ENCODE results near the gene SRRM4. TPM values are rescaled to one million over a fixed set of nuclear protein-coding genes. Genes with fewer than 3 reads are reported as not detected.

SRRM4 gene
- total and polyA plus RNA-seq, 2 donors (not counting 1 experiment from before 2014, with no cell fraction given): not detected

DNA sequence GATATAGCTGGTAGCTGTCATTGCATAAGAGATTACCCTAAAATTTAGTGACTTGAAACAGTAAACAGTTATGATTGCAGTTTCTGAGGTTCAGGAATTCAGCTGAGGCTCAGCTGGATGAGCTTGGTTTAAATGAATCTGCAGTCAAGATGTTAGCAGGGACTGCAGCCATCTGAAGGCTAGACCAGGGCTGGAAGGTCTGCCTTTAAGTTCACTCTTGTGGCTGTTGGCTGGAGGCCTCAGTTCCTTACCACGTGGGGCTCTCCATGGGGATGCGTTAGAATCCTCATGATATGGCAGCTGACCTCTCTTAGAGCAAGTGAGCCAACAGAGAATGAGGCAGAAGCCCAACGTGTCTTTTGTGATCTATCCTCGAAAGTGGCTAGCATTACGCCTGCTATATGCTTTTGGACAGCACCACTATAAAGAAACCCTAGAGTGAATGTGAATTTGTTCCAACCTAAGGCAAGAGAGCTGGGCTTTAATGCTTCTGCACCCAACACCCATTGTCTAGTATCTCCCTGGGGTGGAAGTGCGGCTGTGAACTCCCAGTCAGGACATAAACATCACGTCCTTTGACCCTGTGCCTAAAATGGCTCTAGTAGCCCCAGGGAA, 223.4 kb downstream of the SRRM4 start:
- DNase-seq (ENCODE audit: low read depth in 2 of 2): no peak
- Histone ChIP-seq H4K20me1 (ENCODE audit: control insufficient read depth, extremely low read depth, insufficient read depth, low read length) (no peaks in the 10 kb centered on the region), H3K79me2 (ENCODE audit: control insufficient read depth, insufficient read depth, low read length) (no peaks in the 10 kb centered on the region), H3K4me3 (replicated peaks in 1 of 4; ENCODE audit: control extremely low read depth in 1 of 4, insufficient read depth in 1 of 4, low read depth in 3 of 4, low read length in 4 of 4) (no peak overlapping the region), H3K27ac (ENCODE audit: insufficient read depth, low read length) (no peak overlapping the region), H3K27me3 (ENCODE audit: control insufficient read depth, insufficient read depth, low read length) (no peaks in the 10 kb centered on the region), H3K36me3 (ENCODE audit: control insufficient read depth, insufficient read depth, low read length) (no peaks in the 10 kb centered on the region), H3K4me1 (ENCODE audit: control insufficient read depth, extremely low read depth, insufficient read depth, low read length) (no peaks in the 10 kb centered on the region), H3K9me3 (ENCODE audit: control insufficient read depth, insufficient read depth, low read depth, low read length) (no peaks in the 10 kb centered on the region), H3K4me2 (ENCODE audit: extremely low read depth, insufficient read depth, low read length) (no peak overlapping the region), H3K9ac (ENCODE audit: insufficient read depth, low read length) (no peak overlapping the region), H2AFZ (ENCODE audit: low read length) (no peak overlapping the region)
- no peak for TF ChIP-seq EZH2 (IDR thresholded peaks at IDR 0.05; ENCODE audit: low read length, missing control alignments)
- TF ChIP-seq, protein P1, sequence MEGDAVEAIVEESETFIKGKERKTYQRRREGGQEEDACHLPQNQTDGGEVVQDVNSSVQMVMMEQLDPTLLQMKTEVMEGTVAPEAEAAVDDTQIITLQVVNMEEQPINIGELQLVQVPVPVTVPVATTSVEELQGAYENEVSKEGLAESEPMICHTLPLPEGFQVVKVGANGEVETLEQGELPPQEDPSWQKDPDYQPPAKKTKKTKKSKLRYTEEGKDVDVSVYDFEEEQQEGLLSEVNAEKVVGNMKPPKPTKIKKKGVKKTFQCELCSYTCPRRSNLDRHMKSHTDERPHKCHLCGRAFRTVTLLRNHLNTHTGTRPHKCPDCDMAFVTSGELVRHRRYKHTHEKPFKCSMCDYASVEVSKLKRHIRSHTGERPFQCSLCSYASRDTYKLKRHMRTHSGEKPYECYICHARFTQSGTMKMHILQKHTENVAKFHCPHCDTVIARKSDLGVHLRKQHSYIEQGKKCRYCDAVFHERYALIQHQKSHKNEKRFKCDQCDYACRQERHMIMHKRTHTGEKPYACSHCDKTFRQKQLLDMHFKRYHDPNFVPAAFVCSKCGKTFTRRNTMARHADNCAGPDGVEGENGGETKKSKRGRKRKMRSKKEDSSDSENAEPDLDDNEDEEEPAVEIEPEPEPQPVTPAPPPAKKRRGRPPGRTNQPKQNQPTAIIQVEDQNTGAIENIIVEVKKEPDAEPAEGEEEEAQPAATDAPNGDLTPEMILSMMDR (conservative IDR thresholded peaks at IDR 0.05 in 1 of 2, IDR thresholded peaks at IDR 0.05 in 1 of 2; ENCODE audit: low read depth in 1 of 2, low read length in 2 of 2): no peak

DNA sequence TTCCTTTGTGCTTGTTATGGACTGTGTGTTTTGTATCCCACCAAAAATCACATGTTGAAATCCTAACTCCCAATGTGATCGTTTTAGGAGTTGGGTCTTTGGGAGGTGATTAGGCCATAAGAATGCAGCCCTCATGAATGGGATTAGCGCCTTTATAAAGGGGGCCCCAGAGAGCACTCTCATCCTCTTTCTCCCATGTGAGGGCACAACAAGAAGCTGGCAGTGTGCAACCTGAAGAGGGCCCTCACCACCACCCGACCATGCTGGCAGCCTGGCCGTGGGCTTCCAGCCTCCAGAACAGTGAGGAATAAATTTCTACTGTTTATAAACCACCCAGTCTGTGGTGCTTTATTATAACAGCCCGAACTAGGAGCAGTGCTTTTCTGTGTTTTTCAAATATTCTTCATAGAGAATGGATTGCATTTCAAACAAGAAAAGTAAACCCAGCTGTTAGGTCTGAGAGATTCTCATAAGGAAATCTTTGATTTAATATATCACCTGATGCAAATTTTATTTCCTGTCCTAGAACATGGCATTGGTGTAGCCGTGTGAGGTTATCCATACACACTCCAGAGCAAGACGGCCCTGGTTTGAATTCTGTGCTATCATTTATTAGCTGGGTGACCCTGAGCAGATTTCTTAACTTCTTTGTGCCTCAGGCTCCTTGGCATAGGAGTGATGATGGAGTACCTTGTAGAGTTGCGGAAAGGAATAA, 225.2 kb downstream of the SRRM4 start:
- H3K36me3 ChIP-seq (ENCODE audit: control insufficient read depth, insufficient read depth, low read length): no peaks in the 10 kb centered on the region
- no peak overlapping the region for H3K9ac ChIP-seq (ENCODE audit: insufficient read depth, low read length)
- H3K4me2 ChIP-seq (ENCODE audit: extremely low read depth, insufficient read depth, low read length): no peak overlapping the region
- H3K4me1 ChIP-seq (ENCODE audit: control insufficient read depth, extremely low read depth, insufficient read depth, low read length): no peaks in the 10 kb centered on the region
- DNase-seq (ENCODE audit: low read depth in 2 of 2): no peak
- no peak overlapping the region for H2AFZ ChIP-seq (ENCODE audit: low read length)
- H3K79me2 ChIP-seq (ENCODE audit: control insufficient read depth, insufficient read depth, low read length): no peaks in the 10 kb centered on the region
- no peak overlapping the region for H3K27ac ChIP-seq (ENCODE audit: insufficient read depth, low read length)
- H4K20me1 ChIP-seq (ENCODE audit: control insufficient read depth, extremely low read depth, insufficient read depth, low read length): no peaks in the 10 kb centered on the region
- H3K27me3 ChIP-seq (ENCODE audit: control insufficient read depth, insufficient read depth, low read length): no peaks in the 10 kb centered on the region
- no peak for TF ChIP-seq EZH2 (IDR thresholded peaks at IDR 0.05; ENCODE audit: low read length, missing control alignments)
- TF ChIP-seq, protein P1 (conservative IDR thresholded peaks at IDR 0.05 in 1 of 2, IDR thresholded peaks at IDR 0.05 in 1 of 2; ENCODE audit: low read depth in 1 of 2, low read length in 2 of 2): no peak
- H3K4me3 ChIP-seq (replicated peaks in 1 of 4; ENCODE audit: control extremely low read depth in 1 of 4, insufficient read depth in 1 of 4, low read depth in 3 of 4, low read length in 4 of 4): no peak overlapping the region
- no peaks in the 10 kb centered on the region for H3K9me3 ChIP-seq (ENCODE audit: control insufficient read depth, insufficient read depth, low read depth, low read length)

DNA sequence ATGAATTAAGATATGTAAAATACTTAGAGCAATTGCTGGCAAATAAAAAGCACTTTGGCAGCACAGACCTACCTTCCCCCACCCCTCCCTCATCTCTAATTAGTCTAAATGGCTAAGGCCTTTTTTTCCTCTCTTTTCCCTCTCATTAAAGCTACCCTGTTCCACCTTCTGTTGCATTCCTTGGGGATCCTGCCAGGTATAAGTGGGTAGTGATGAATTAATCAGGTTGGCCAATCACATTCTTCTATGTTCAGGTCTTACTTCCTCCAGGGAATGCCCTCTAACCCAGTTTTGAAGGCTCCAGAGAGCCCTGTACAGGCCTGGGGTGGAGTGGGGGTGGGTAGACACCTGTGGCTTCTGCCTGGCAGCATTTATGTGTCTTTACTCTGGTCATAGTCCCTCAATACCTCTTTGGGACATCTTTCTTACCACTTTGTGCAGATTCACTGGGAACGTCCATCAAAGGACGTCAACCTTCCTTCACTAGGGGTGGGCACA, 225.8 kb downstream of the SRRM4 start:
- no peak overlapping the region for H3K27ac ChIP-seq (ENCODE audit: insufficient read depth, low read length)
- no peaks in the 10 kb centered on the region for H3K27me3 ChIP-seq (ENCODE audit: control insufficient read depth, insufficient read depth, low read length)
- no peaks in the 10 kb centered on the region for H3K9me3 ChIP-seq (ENCODE audit: control insufficient read depth, insufficient read depth, low read depth, low read length)
- no peak overlapping the region for H2AFZ ChIP-seq (ENCODE audit: low read length)
- H3K36me3 ChIP-seq (ENCODE audit: control insufficient read depth, insufficient read depth, low read length): no peaks in the 10 kb centered on the region
- DNase-seq (ENCODE audit: low read depth in 2 of 2): no peak
- TF ChIP-seq, protein P1 (conservative IDR thresholded peaks at IDR 0.05 in 1 of 2, IDR thresholded peaks at IDR 0.05 in 1 of 2; ENCODE audit: low read depth in 1 of 2, low read length in 2 of 2): no peak
- no peak for TF ChIP-seq EZH2 (IDR thresholded peaks at IDR 0.05; ENCODE audit: low read length, missing control alignments)
- H4K20me1 ChIP-seq (ENCODE audit: control insufficient read depth, extremely low read depth, insufficient read depth, low read length): no peaks in the 10 kb centered on the region
- H3K4me2 ChIP-seq (ENCODE audit: extremely low read depth, insufficient read depth, low read length): no peak overlapping the region
- H3K4me1 ChIP-seq (ENCODE audit: control insufficient read depth, extremely low read depth, insufficient read depth, low read length): no peaks in the 10 kb centered on the region
- no peak overlapping the region for H3K9ac ChIP-seq (ENCODE audit: insufficient read depth, low read length)
- H3K4me3 ChIP-seq (replicated peaks in 1 of 4; ENCODE audit: control extremely low read depth in 1 of 4, insufficient read depth in 1 of 4, low read depth in 3 of 4, low read length in 4 of 4): no peak overlapping the region
- H3K79me2 ChIP-seq (ENCODE audit: control insufficient read depth, insufficient read depth, low read length): no peaks in the 10 kb centered on the region
